ENCODE measurements around the gene LIN28B.

Gene LIN28B

GRCh38 chr6:105091140-105091829 is 134.4 kb downstream of the LIN28B start:
- Histone ChIP-seq H3K4me3 (ENCODE audit: low read length) (no peak overlapping the region), H3K36me3 (ENCODE audit: control insufficient read depth, insufficient read depth, low read length) (no peaks in the 10 kb centered on the region), H3K27me3 (ENCODE audit: control insufficient read depth, insufficient read depth, low read length) (no peaks in the 10 kb centered on the region), H3K9ac (ENCODE audit: low read length) (no peak overlapping the region), H3K27ac (ENCODE audit: low read depth, low read length) (no peak overlapping the region), H3K4me1 (ENCODE audit: control insufficient read depth, insufficient read depth, low read length) (no peaks in the 10 kb centered on the region)

GRCh38 chr6:105094133-105094640 is 137.3 kb downstream of the LIN28B start:
- H3K4me3 ChIP-seq (ENCODE audit: low read length): no peak overlapping the region
- H3K9ac ChIP-seq (ENCODE audit: low read length): no peak overlapping the region
- no peaks in the 10 kb centered on the region for H3K36me3 ChIP-seq (ENCODE audit: control insufficient read depth, insufficient read depth, low read length)
- H3K27ac ChIP-seq (ENCODE audit: low read depth, low read length): no peak overlapping the region
- H3K27me3 ChIP-seq (ENCODE audit: control insufficient read depth, insufficient read depth, low read length): no peaks in the 10 kb centered on the region
- no peaks in the 10 kb centered on the region for H3K4me1 ChIP-seq (ENCODE audit: control insufficient read depth, insufficient read depth, low read length)

- H3K27me3 ChIP-seq (ENCODE audit: control insufficient read depth, insufficient read depth, low read length): no peaks in the 10 kb centered on the region
- H3K4me1 ChIP-seq (ENCODE audit: control insufficient read depth, insufficient read depth, low read length): no peaks in the 10 kb centered on the region
- H3K9ac ChIP-seq (ENCODE audit: low read length): no peak overlapping the region
- H3K4me3 ChIP-seq (ENCODE audit: low read length): no peak overlapping the region
- no peaks in the 10 kb centered on the region for H3K36me3 ChIP-seq (ENCODE audit: control insufficient read depth, insufficient read depth, low read length)
- no peak overlapping the region for H3K27ac ChIP-seq (ENCODE audit: low read depth, low read length)
Measured at GRCh38 chr6:105095139-105095538, 138.2 kb downstream of the LIN28B start.

GRCh38 chr6:105097288-105097687 is 140.4 kb downstream of the LIN28B start:
- no peak overlapping the region for H3K4me3 ChIP-seq (ENCODE audit: low read length)
- H3K36me3 ChIP-seq (ENCODE audit: control insufficient read depth, insufficient read depth, low read length): no peaks in the 10 kb centered on the region
- H3K9ac ChIP-seq (ENCODE audit: low read length): no peak overlapping the region
- no peaks in the 10 kb centered on the region for H3K4me1 ChIP-seq (ENCODE audit: control insufficient read depth, insufficient read depth, low read length)
- no peaks in the 10 kb centered on the region for H3K27me3 ChIP-seq (ENCODE audit: control insufficient read depth, insufficient read depth, low read length)
- no peak overlapping the region for H3K27ac ChIP-seq (ENCODE audit: low read depth, low read length)

- Histone ChIP-seq H3K27ac (ENCODE audit: low read depth, low read length) (no peak overlapping the region), H3K27me3 (ENCODE audit: control insufficient read depth, insufficient read depth, low read length) (no peaks in the 10 kb centered on the region), H3K4me3 (ENCODE audit: low read length) (no peak overlapping the region), H3K4me1 (ENCODE audit: control insufficient read depth, insufficient read depth, low read length) (no peaks in the 10 kb centered on the region), H3K36me3 (ENCODE audit: control insufficient read depth, insufficient read depth, low read length) (no peaks in the 10 kb centered on the region), H3K9ac (ENCODE audit: low read length) (no peak overlapping the region)
Measured at GRCh38 chr6:105099371-105099770, 142.5 kb downstream of the LIN28B start.

- Histone ChIP-seq H3K4me1 (ENCODE audit: control insufficient read depth, insufficient read depth, low read length) (no peaks in the 10 kb centered on the region), H3K27me3 (ENCODE audit: control insufficient read depth, insufficient read depth, low read length) (no peaks in the 10 kb centered on the region), H3K36me3 (ENCODE audit: control insufficient read depth, insufficient read depth, low read length) (no peaks in the 10 kb centered on the region), H3K27ac (ENCODE audit: low read depth, low read length) (no peak overlapping the region), H3K4me3 (ENCODE audit: low read length) (no peak overlapping the region), H3K9ac (ENCODE audit: low read length) (no peak overlapping the region)
Measured at GRCh38 chr6:105102186-105102585, 145.3 kb downstream of the LIN28B start.

GRCh38 chr6:105105094-105105493 is 148.2 kb downstream of the LIN28B start:
- H3K36me3 ChIP-seq (ENCODE audit: control insufficient read depth, insufficient read depth, low read length): no peaks in the 10 kb centered on the region
- H3K27me3 ChIP-seq (ENCODE audit: control insufficient read depth, insufficient read depth, low read length): no peaks in the 10 kb centered on the region
- H3K4me1 ChIP-seq (ENCODE audit: control insufficient read depth, insufficient read depth, low read length): no peaks in the 10 kb centered on the region
- H3K27ac ChIP-seq (ENCODE audit: low read depth, low read length): no peak overlapping the region
- no peak overlapping the region for H3K9ac ChIP-seq (ENCODE audit: low read length)
- no peak overlapping the region for H3K4me3 ChIP-seq (ENCODE audit: low read length)

GRCh38 chr6:105106260-105106659 is 149.4 kb downstream of the LIN28B start:
- no peak overlapping the region for H3K9ac ChIP-seq (ENCODE audit: low read length)
- H3K27ac ChIP-seq (ENCODE audit: low read depth, low read length): no peak overlapping the region
- H3K4me3 ChIP-seq (ENCODE audit: low read length): no peak overlapping the region
- no peaks in the 10 kb centered on the region for H3K36me3 ChIP-seq (ENCODE audit: control insufficient read depth, insufficient read depth, low read length)
- no peaks in the 10 kb centered on the region for H3K4me1 ChIP-seq (ENCODE audit: control insufficient read depth, insufficient read depth, low read length)
- H3K27me3 ChIP-seq (ENCODE audit: control insufficient read depth, insufficient read depth, low read length): no peaks in the 10 kb centered on the region

GRCh38 chr6:105107207-105107606 is 150.3 kb downstream of the LIN28B start:
- no peaks in the 10 kb centered on the region for H3K27me3 ChIP-seq (ENCODE audit: control insufficient read depth, insufficient read depth, low read length)
- H3K36me3 ChIP-seq (ENCODE audit: control insufficient read depth, insufficient read depth, low read length): no peaks in the 10 kb centered on the region
- H3K4me3 ChIP-seq (ENCODE audit: low read length): no peak overlapping the region
- no peak overlapping the region for H3K9ac ChIP-seq (ENCODE audit: low read length)
- no peaks in the 10 kb centered on the region for H3K4me1 ChIP-seq (ENCODE audit: control insufficient read depth, insufficient read depth, low read length)
- H3K27ac ChIP-seq (ENCODE audit: low read depth, low read length): no peak overlapping the region

GRCh38 chr6:105108631-105109262 is 151.8 kb downstream of the LIN28B start:
- no peak overlapping the region for H3K27ac ChIP-seq (ENCODE audit: low read depth, low read length)
- H3K9ac ChIP-seq (ENCODE audit: low read length): no peak overlapping the region
- no peaks in the 10 kb centered on the region for H3K36me3 ChIP-seq (ENCODE audit: control insufficient read depth, insufficient read depth, low read length)
- H3K4me3 ChIP-seq (ENCODE audit: low read length): no peak overlapping the region
- H3K4me1 ChIP-seq (ENCODE audit: control insufficient read depth, insufficient read depth, low read length): no peaks in the 10 kb centered on the region
- no peaks in the 10 kb centered on the region for H3K27me3 ChIP-seq (ENCODE audit: control insufficient read depth, insufficient read depth, low read length)

- no peak overlapping the region for H3K27ac ChIP-seq (ENCODE audit: low read depth, low read length)
- H3K36me3 ChIP-seq (ENCODE audit: control insufficient read depth, insufficient read depth, low read length): no peaks in the 10 kb centered on the region
- no peak overlapping the region for H3K4me3 ChIP-seq (ENCODE audit: low read length)
- no peaks in the 10 kb centered on the region for H3K4me1 ChIP-seq (ENCODE audit: control insufficient read depth, insufficient read depth, low read length)
- H3K9ac ChIP-seq (ENCODE audit: low read length): no peak overlapping the region
- H3K27me3 ChIP-seq (ENCODE audit: control insufficient read depth, insufficient read depth, low read length): no peaks in the 10 kb centered on the region
Measured at GRCh38 chr6:105109955-105110895, 153.3 kb downstream of the LIN28B start.

GRCh38 chr6:105111105-105111504 is 154.2 kb downstream of the LIN28B start:
- Histone ChIP-seq H3K4me1 (ENCODE audit: control insufficient read depth, insufficient read depth, low read length) (no peaks in the 10 kb centered on the region), H3K36me3 (ENCODE audit: control insufficient read depth, insufficient read depth, low read length) (no peaks in the 10 kb centered on the region), H3K4me3 (ENCODE audit: low read length) (no peak overlapping the region)

More at GRCh38 chr6:105111105-105111504, 154.2 kb downstream of the LIN28B start:
- no peaks in the 10 kb centered on the region for H3K27me3 ChIP-seq (ENCODE audit: control insufficient read depth, insufficient read depth, low read length)
- no peak overlapping the region for H3K9ac ChIP-seq (ENCODE audit: low read length)
- no peak overlapping the region for H3K27ac ChIP-seq (ENCODE audit: low read depth, low read length)

All from rectal smooth muscle tissue (tissue), 1 donor.